Ishikawa (cell line): ENCODE data around the gene ATAD3C.

Experiments used
- CEBPB ChIP-seq: IDR thresholded peaks from 2 replicates; pipeline ENCODE4 v1.6.1; 2012
- CREB1 ChIP-seq: IDR thresholded peaks from 2 replicates; pipeline ENCODE4 v1.6.1; 2012; ENCODE audit warnings: low read depth
- EGR1 ChIP-seq: IDR thresholded peaks from 2 replicates; pipeline ENCODE4 v1.6.1; 2012
- EP300 ChIP-seq: IDR thresholded peaks from 2 replicates; pipeline ENCODE4 v1.6.1; 2012; ENCODE audit warnings: borderline replicate concordance
- FOXM1 ChIP-seq: IDR thresholded peaks from 2 replicates; pipeline ENCODE4 v1.6.1; 2012; ENCODE audit warnings: low read depth, borderline replicate concordance
- NFIC ChIP-seq: IDR thresholded peaks from 2 replicates; pipeline ENCODE4 v1.6.1; 2012
- RAD21 ChIP-seq: IDR thresholded peaks from 2 replicates; pipeline ENCODE4 v1.6.1; 2012; ENCODE audit warnings: low read depth
- TAF1 ChIP-seq: IDR thresholded peaks from 2 replicates; pipeline ENCODE4 v1.6.1; 2012; ENCODE audit warnings: low read depth, mild to moderate bottlenecking
- TCF12 ChIP-seq: IDR thresholded peaks from 2 replicates; pipeline ENCODE4 v1.6.1; 2012; ENCODE audit warnings: low read depth
- TEAD4 ChIP-seq: IDR thresholded peaks from 2 replicates; pipeline ENCODE4 v1.6.1; 2012
- YY1 ChIP-seq: IDR thresholded peaks from 2 replicates; pipeline ENCODE4 v1.6.1; 2012; ENCODE audit warnings: low read depth
- ZBTB7A ChIP-seq: IDR thresholded peaks from 2 replicates; pipeline ENCODE4 v1.6.1; 2012; ENCODE audit warnings: low read depth
- TF ChIP-seq, protein P1 (sequence below): IDR thresholded peaks from 2 replicates; pipeline ENCODE4 v1.6.1; 2012
- TF ChIP-seq, protein P2 (sequence below): IDR thresholded peaks from 2 replicates; pipeline ENCODE4 v1.6.1; 2012; ENCODE audit warnings: low read depth, mild to moderate bottlenecking
- TF ChIP-seq, protein P3 (sequence below): IDR thresholded peaks from 2 replicates; pipeline ENCODE4 v1.6.1; 2012

ATAD3C gene

DNA sequence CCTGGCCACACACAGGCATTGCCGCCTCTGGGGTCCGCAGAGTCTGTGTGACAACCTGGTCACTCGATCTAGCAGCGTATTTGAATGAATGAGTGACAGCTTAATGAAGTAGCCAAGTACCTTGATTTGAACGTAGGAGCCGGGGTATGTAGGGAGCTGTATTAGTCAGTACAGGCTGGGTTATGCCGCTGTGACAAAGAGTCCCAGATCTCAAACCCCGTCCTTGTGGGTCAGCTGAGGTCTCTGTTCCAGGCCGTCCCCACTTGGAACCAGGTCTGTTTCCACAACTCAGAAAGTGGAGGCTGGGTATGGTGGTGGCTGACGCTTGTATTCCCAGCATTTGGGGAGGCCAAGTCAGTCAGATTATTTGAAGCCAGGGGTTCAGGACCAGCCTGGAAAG, 42.1 kb downstream of the ATAD3C start:
- no peak for TF ChIP-seq EP300
- TF ChIP-seq RAD21: no peak
- no peak for TF ChIP-seq EGR1
- TF ChIP-seq CREB1: no peak
- TF ChIP-seq, protein P1, sequence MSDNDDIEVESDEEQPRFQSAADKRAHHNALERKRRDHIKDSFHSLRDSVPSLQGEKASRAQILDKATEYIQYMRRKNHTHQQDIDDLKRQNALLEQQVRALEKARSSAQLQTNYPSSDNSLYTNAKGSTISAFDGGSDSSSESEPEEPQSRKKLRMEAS: no peak
- TF ChIP-seq, protein P2, sequence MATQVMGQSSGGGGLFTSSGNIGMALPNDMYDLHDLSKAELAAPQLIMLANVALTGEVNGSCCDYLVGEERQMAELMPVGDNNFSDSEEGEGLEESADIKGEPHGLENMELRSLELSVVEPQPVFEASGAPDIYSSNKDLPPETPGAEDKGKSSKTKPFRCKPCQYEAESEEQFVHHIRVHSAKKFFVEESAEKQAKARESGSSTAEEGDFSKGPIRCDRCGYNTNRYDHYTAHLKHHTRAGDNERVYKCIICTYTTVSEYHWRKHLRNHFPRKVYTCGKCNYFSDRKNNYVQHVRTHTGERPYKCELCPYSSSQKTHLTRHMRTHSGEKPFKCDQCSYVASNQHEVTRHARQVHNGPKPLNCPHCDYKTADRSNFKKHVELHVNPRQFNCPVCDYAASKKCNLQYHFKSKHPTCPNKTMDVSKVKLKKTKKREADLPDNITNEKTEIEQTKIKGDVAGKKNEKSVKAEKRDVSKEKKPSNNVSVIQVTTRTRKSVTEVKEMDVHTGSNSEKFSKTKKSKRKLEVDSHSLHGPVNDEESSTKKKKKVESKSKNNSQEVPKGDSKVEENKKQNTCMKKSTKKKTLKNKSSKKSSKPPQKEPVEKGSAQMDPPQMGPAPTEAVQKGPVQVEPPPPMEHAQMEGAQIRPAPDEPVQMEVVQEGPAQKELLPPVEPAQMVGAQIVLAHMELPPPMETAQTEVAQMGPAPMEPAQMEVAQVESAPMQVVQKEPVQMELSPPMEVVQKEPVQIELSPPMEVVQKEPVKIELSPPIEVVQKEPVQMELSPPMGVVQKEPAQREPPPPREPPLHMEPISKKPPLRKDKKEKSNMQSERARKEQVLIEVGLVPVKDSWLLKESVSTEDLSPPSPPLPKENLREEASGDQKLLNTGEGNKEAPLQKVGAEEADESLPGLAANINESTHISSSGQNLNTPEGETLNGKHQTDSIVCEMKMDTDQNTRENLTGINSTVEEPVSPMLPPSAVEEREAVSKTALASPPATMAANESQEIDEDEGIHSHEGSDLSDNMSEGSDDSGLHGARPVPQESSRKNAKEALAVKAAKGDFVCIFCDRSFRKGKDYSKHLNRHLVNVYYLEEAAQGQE: no peak
- TF ChIP-seq TAF1: no peak
- TF ChIP-seq TCF12: no peak
- TF ChIP-seq YY1: no peak
- no peak for TF ChIP-seq TEAD4

GRCh38 chr1:1504777-1505365, 55.4 kb downstream of the ATAD3C start:
- TF ChIP-seq RAD21 (peak; percentile 65), TCF12 (peak; percentile 16; the same call in 1 of the 2 replicates)
- TF ChIP-seq, protein P3, sequence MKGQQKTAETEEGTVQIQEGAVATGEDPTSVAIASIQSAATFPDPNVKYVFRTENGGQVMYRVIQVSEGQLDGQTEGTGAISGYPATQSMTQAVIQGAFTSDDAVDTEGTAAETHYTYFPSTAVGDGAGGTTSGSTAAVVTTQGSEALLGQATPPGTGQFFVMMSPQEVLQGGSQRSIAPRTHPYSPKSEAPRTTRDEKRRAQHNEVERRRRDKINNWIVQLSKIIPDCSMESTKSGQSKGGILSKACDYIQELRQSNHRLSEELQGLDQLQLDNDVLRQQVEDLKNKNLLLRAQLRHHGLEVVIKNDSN: peak; percentile 85

DNA sequence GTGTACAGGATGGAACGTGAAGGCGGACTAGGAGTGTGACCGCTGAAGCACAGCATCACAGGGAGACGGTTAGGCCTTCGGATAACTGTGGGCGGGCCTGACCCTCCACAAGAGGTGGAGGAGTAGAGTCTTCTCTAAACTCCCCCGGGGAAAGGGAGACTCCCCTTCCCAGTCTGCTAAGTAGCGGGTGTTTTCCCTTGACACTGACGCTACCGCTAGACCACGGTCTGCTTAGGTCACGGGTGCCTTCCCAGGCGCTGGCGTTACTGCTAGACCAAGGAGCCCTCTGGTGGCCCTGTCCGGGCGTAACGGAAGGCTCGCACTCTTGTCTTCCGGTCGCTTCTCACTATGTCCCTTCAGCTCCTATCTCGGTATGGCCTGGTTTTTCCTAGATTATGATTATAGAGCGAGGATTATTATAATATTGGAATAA, 55.9 kb downstream of the ATAD3C start:
- peak; percentile 11; the same call in 1 of the 2 replicates for TF ChIP-seq RAD21

GRCh38 chr1:1507305-1507704, 57.8 kb downstream of the ATAD3C start:
- TF ChIP-seq FOXM1: no peak

GRCh38 chr1:1510912-1511532, 61.5 kb downstream of the ATAD3C start:
- TF ChIP-seq FOXM1: peak; percentile 82
- TF ChIP-seq, protein P3: no peak

DNA sequence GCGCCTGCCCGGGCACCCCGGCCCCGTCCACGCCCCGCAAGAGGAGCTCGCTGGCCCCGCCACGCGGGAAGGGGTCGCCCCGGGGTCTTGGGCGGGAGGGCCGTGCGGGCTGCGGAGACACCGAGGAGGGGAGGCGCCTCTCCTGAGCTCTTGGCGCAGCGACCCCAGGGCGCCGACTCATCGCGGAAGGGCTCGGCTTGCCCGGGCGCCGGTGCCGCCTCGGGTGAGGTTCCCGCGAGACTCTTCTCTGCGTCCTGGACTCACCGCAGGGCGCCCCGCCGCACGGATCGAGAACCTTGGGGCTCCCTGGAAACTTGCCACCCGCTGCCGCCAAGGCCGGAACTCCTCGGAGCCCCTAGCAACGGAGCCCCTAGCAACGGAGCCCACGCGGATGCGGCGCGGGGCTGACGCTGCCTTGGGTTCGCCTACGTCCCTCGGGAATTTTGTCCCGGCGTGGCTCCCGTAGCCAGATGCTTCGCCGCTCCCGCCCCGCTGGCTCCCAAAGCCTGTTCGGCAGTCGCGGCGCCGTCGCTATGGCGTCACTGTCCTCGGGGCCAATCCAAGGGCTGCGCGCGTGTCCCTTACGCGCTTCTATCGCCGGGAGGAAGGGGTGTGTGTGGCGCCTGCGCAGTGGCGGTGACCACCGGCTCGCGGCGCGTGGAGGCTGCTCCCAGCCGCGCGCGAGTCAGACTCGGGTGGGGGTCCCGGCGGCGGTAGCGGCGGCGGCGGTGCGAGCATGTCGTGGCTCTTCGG, 62.2 kb downstream of the ATAD3C start, which contains the start of gene ATAD3A:
ATAD3A (plus strand) TSS at position 630 of the 753 bp plus-strand sequence; CDS start at position 737, 107 bp downstream.
- TF ChIP-seq CEBPB (no peak), ZBTB7A (0 out of 2 replicates have a peak, but pooled peaks have one; percentile 22), FOXM1 (no peak), RAD21 (no peak), YY1 (peak; percentile 55; the same call in 1 of the 2 replicates), TCF12 (peak; percentile 66), CREB1 (peak; percentile 96), EP300 (peak; percentile 37; the same call in 1 of the 2 replicates), EGR1 (no peak), TEAD4 (peak; percentile 46), NFIC (peak; percentile 50), TAF1 (peak; percentile 72; the same call in 1 of the 2 replicates)
- TF ChIP-seq, protein P3: peak; percentile 55
- TF ChIP-seq, protein P1: peak; percentile 83
- TF ChIP-seq, protein P2: no peak
